ENCODE results near the gene NDUFA7.
"Not testable (repeated sequence)": the region's sequence is repeated elsewhere in the genome, so short reads cannot be mapped to it uniquely, and the experiment has no call there.

- TF ChIP-seq POLR2AphosphoS5, CTCF, POLR2A (IDR thresholded peaks at IDR 0.05): not testable (repeated sequence)
These were observed 29.8 kb downstream of the NDUFA7 start for GRCh38 chr19:8291337-8291736.

Data from suprapubic skin (tissue), 4 donors.